K562 (cell line): ENCODE measurements around the gene AGO1. TPM values are rescaled to one million over a fixed set of nuclear protein-coding genes. Genes with fewer than 3 reads are reported as not detected.

Source experiments
- ATAC-seq: fragments of 200-7000 bp; cut with Tn5 transposase; 3 replicates; pipeline ENCODE4 v1.9.1; 2020; ENCODE audit warnings: moderate library complexity
- BruUV-seq: library from RNA; stranded (reverse); fragments of 400-500 nt; replicated peaks from 2 replicates; lab custom pipeline; 2021; lab: Mats Ljungman, UMichigan
- CTCF ChIA-PET: fragments of 300-600 bp; formaldehyde crosslinking; extraction: SDS; loops from one replicate; lab custom pipeline; 2021; ENCODE audit warnings: low intra/inter-chr PET ratio; lab: Yijun Ruan, JAX
- POLR2A ChIA-PET: fragments of 300-600, 350-650 bp; sonication (Branson Sonifier 250); formaldehyde crosslinking; extraction: SDS; loops from one replicate; lab custom pipeline; 2021; ENCODE audit warnings: antibody characterized with exemption, inconsistent platforms; lab: Yijun Ruan, JAX
- DNase-seq, 4 experiments: peaks; one replicate each; pipeline versions ENCODE4 v3.0.0 to v3.0.0-alpha.2; 2011 to 2018; ENCODE audit warnings: low spot score in 3 of 4, mixed read lengths in 3 of 4; ENCODE audit errors: extremely low read depth in 1 of 4
- FAIRE-seq: peaks from 2 replicates; lab custom pipeline; 2011; peaks lifted over from hg19 to GRCh38; lab: Jason Lieb, UNC
- H2AFZ ChIP-seq: 2 replicates; pipeline ENCODE4 v1.6.0; 2011; ENCODE audit warnings: low read depth, low read length, control low read depth, inconsistent platforms
- H3K27ac ChIP-seq: fragments of 200-600 bp; 3 replicates; pipeline ENCODE4 v1.8.0; 2011; ENCODE audit warnings: low read depth, mild to moderate bottlenecking, control low read depth, inconsistent platforms, low read length, moderate library complexity, mixed read lengths; ENCODE audit errors: extremely low read depth
- H3K27me3 ChIP-seq, 2 experiments: fragments of 300-600 bp in 1 of 2; 2 replicates in 1 of 2; 3 replicates in 1 of 2; pipeline versions ENCODE4 v1.6.0 to v1.8.0; 2011; ENCODE audit warnings: inconsistent platforms in 2 of 2, low read length in 2 of 2, mild to moderate bottlenecking in 1 of 2, mixed read lengths in 1 of 2, moderate library complexity in 1 of 2; ENCODE audit not compliant: control insufficient read depth in 2 of 2, insufficient read depth in 2 of 2
- H3K36me3 ChIP-seq: fragments of 300-600 bp; 3 replicates; pipeline ENCODE4 v1.8.0; 2011; ENCODE audit warnings: mild to moderate bottlenecking, low read length, inconsistent platforms; ENCODE audit not compliant: control insufficient read depth, insufficient read depth
- H3K4me1 ChIP-seq, 2 experiments: fragments of 200-600 bp in 1 of 2; replicated peaks in 1 of 2; 2 replicates in 1 of 2; 3 replicates in 1 of 2; pipeline versions ENCODE4 v1.5.1 to v1.8.0; 2011; ENCODE audit warnings: inconsistent platforms in 2 of 2, low read length in 2 of 2, mild to moderate bottlenecking in 1 of 2, mixed read lengths in 1 of 2, moderate library complexity in 1 of 2; ENCODE audit not compliant: control insufficient read depth in 2 of 2, insufficient read depth in 2 of 2
- H3K4me2 ChIP-seq: 2 replicates; pipeline ENCODE4 v1.6.1; 2011; ENCODE audit warnings: low read length, control low read depth, inconsistent platforms, mixed read lengths; ENCODE audit not compliant: insufficient read depth
- H3K4me3 ChIP-seq: fragments of 200-600 bp; sonication (generic), shearing (Covaris generic); 2 replicates; pipeline ENCODE4 v1.5.1; 2016; ENCODE audit warnings: control low read depth, inconsistent platforms
- H3K79me2 ChIP-seq: fragments of 200-600 bp; 3 replicates; pipeline ENCODE4 v1.8.0; 2011; ENCODE audit warnings: low read length, inconsistent platforms; ENCODE audit not compliant: control insufficient read depth, insufficient read depth
- H3K9ac ChIP-seq, 2 experiments: 2 replicates each; pipeline versions ENCODE4 v1.6.0 to v1.6.1; 2011; ENCODE audit warnings: low read depth in 2 of 2, low read length in 2 of 2, control low read depth in 1 of 2, inconsistent platforms in 1 of 2, mild to moderate bottlenecking in 1 of 2, mixed read lengths in 1 of 2; ENCODE audit not compliant: insufficient read depth in 1 of 2
- H3K9me1 ChIP-seq: one replicate; pipeline ENCODE4 v1.6.0; 2011; ENCODE audit warnings: inconsistent platforms, mild to moderate bottlenecking, low read length, moderate library complexity; ENCODE audit not compliant: control insufficient read depth, insufficient read depth
- H3K9me3 ChIP-seq: replicated peaks from 2 replicates; pipeline ENCODE4 v1.5.1; 2011; ENCODE audit warnings: low read depth, low read length, inconsistent platforms; ENCODE audit not compliant: control insufficient read depth, insufficient read depth
- H4K20me1 ChIP-seq: replicated peaks from 2 replicates; pipeline ENCODE4 v1.6.1; 2011; ENCODE audit warnings: low read length, inconsistent platforms, mixed read lengths; ENCODE audit not compliant: control insufficient read depth, insufficient read depth
- EHMT2 ChIP-seq: fragments of 450-650 bp; IDR thresholded peaks from 2 replicates; pipeline ENCODE4 v1.6.1; 2018; ENCODE audit warnings: antibody characterized with exemption
- ELF4 ChIP-seq: fragments of 450-650 bp; formaldehyde crosslinking; IDR thresholded peaks from 2 replicates; pipeline ENCODE4 v1.4.0; 2022; ENCODE audit warnings: missing genetic modification characterization
- FOSL1 ChIP-seq: fragments of 200-800 bp; sonication (Bioruptor generic); conservative IDR thresholded peaks from 2 replicates; pipeline ENCODE4 v1.6.1; 2016; ENCODE audit warnings: missing genetic modification characterization, missing compliant biosample characterization
- MCM2 ChIP-seq: fragments of 450-650 bp; IDR thresholded peaks from 2 replicates; pipeline ENCODE4 v1.6.1; 2017; ENCODE audit warnings: low read depth, mild to moderate bottlenecking
- MEIS2 ChIP-seq: fragments of 450-650 bp; IDR thresholded peaks from 2 replicates; pipeline ENCODE4 v1.6.1; 2014; ENCODE audit warnings: mild to moderate bottlenecking; ENCODE audit not compliant: partially characterized antibody
- PHB2 ChIP-seq: fragments of 450-650 bp; IDR thresholded peaks from 2 replicates; pipeline ENCODE4 v1.6.1; 2017; ENCODE audit warnings: low read depth
- SMARCB1 ChIP-seq: IDR thresholded peaks from 2 replicates; pipeline ENCODE4 v1.6.1; 2011; ENCODE audit warnings: improper control_type of control experiment, low read depth; ENCODE audit not compliant: insufficient read length
- ZNF354B ChIP-seq: fragments of 250-450 bp; sonication (Bioruptor Pico); IDR thresholded peaks from 2 replicates; pipeline ENCODE4 v1.4.0; 2020
- WGBS: fragments of 100-300 bp; shearing (Covaris generic); methylation state at CpG from one replicate; pipeline ENCODE4 v1.1.6; 2016; ENCODE audit warnings: low coverage, mixed read lengths; ENCODE audit not compliant: insufficient coverage; ENCODE audit errors: missing lambda C conversion rate; 5-methylcytosine and 5-hydroxymethylcytosine counted together
- in situ Hi-C: fragments of 300-500 bp; cut with MboI; formaldehyde crosslinking; loops from 4 replicates; pipeline ENCODE4 v1.15.0; 2018; ENCODE audit warnings: inconsistent platforms, mixed read lengths
- intact Hi-C: fragments of 100-400 bp; cut with micrococcal nuclease; formaldehyde crosslinking; loops from 2 replicates; pipeline ENCODE4 v1.14.2; 2022
- polyA plus RNA-seq, 8 experiments: library from polyadenylated mRNA; depleted of rRNA in 4 of 8; stranded (reverse) in 5 of 8; unstranded in 3 of 8; fragments of >200 nt; fragmentation: Nextera tagmentation in 2 of 8; fragmentation: Illumina TruSeq in 1 of 8; extraction: Ambion mirVana in 2 of 8; extraction: Trizol in 1 of 8; gene quantifications; 2 replicates each; pipeline versions ENCODE4 v1.2.1 to v1.2.3, GENCODE V29; 2011 to 2014; ENCODE audit warnings: inconsistent platforms in 1 of 8, missing spikeins in 1 of 8
- total RNA-seq, 7 experiments: library from RNA; depleted of rRNA in 6 of 7; stranded (reverse); fragments of >200 nt in 6 of 7; fragmentation: Illumina TruSeq in 2 of 7; extraction: Trizol in 2 of 7; gene quantifications; 2 replicates each; pipeline versions ENCODE4 v1.2.1 to v1.2.3, GENCODE V29; 2011 to 2021; ENCODE audit warnings: low replicate concordance in 1 of 7
- TF ChIP-seq, protein P1 (sequence below): IDR thresholded peaks from 2 replicates; pipeline ENCODE4 v1.6.1; 2016; ENCODE audit warnings: missing genetic modification characterization, missing compliant biosample characterization
- TF ChIP-seq, protein P2 (sequence below): fragments of 450-650 bp; formaldehyde crosslinking; conservative IDR thresholded peaks from 2 replicates; pipeline ENCODE4 v1.4.0; 2022; ENCODE audit warnings: mild to moderate bottlenecking, missing genetic modification characterization

AGO1 gene
- total and polyA plus RNA-seq, 9 of the 15 experiments (the other 6 are each of a cell fraction or from before 2014, with no cell fraction given) = 7.3 to 64.2 (median 26.0) TPM

DNA sequence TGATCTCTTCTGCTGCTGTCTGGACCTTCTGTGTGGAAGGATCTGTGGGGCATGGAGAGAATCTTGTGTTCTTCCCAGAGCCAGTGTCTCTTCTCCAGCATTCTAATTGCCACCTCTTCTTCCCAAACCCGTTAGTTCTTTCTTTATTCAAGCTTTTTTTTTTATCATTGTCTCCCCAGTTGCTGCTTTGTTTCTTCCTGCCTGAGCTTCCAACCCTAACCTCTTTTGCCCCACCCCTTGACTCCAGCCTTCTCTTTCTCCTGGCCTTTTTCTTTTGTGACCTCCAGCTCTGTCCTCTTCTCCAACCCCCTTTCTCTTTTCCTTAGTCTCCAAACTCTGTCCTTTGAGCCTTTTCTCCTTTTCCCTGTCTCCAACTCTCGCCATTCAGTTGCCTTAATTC, 4.5 kb downstream of the AGO1 start:
- Histone ChIP-seq H3K4me3 (no peak overlapping the region), H3K4me1 (peaks cover 36 to 53% of the 10 kb centered on the region in 2 experiments), H2AFZ (no peak overlapping the region), H3K79me2 (peaks cover 77% of the 10 kb centered on the region), H4K20me1 (peaks cover 20% of the 10 kb centered on the region), H3K9me1 (peaks cover 8% of the 10 kb centered on the region), H3K27me3 (no peaks in the 10 kb centered on the region), H3K27ac (peak overlapping the region; percentile 69), H3K4me2 (peak overlapping the region; percentile 73), H3K9ac (peak overlapping the region; percentile 52 to 82; a peak in 3 of 4 replicates), H3K9me3 (no peaks in the 10 kb centered on the region), H3K36me3 (peaks cover 39% of the 10 kb centered on the region)
- ATAC-seq (0 out of 3 replicates have a peak, but pooled peaks have one; percentile 0), FAIRE-seq (no peak), DNase-seq (peak in 1 of 4 experiments; percentile 9)
- WGBS = 31% methylated on average over 2 of the region's 2 CpGs
- in situ Hi-C loops = no loop called here
- BruUV-seq = no TSS peak
- POLR2A ChIA-PET = interaction anchor here (0.6 to 3.7 kb wide), 8 partner anchors 13 to 74 kb away, joined by 3 to 19 read pairs (median 4); no protein-coding TSS in a partner anchor
- intact Hi-C loops = loop anchor here (10.0 kb wide), 1 partner anchor 437 kb away; the partner anchor contains the start of gene EVA1B
- CTCF ChIA-PET = no interaction called here
- TF ChIP-seq MCM2 (no peak), PHB2 (0 out of 2 replicates have a peak, but pooled peaks have one; percentile 20), SMARCB1 (no peak), ELF4 (0 out of 2 replicates have a peak, but pooled peaks have one; percentile 51), ZNF354B (CRISPR knock-in tag) (no peak), FOSL1 (no peak), MEIS2 (no peak), EHMT2 (peak; percentile 50)
- TF ChIP-seq, protein P1, sequence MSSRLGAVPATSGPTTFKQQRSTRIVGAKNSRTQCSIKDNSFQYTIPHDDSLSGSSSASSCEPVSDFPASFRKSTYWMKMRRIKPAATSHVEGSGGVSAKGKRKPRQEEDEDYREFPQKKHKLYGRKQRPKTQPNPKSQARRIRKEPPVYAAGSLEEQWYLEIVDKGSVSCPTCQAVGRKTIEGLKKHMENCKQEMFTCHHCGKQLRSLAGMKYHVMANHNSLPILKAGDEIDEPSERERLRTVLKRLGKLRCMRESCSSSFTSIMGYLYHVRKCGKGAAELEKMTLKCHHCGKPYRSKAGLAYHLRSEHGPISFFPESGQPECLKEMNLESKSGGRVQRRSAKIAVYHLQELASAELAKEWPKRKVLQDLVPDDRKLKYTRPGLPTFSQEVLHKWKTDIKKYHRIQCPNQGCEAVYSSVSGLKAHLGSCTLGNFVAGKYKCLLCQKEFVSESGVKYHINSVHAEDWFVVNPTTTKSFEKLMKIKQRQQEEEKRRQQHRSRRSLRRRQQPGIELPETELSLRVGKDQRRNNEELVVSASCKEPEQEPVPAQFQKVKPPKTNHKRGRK (tag) = peak; percentile 29; the same call in 1 of the 2 replicates
- TF ChIP-seq, protein P2, sequence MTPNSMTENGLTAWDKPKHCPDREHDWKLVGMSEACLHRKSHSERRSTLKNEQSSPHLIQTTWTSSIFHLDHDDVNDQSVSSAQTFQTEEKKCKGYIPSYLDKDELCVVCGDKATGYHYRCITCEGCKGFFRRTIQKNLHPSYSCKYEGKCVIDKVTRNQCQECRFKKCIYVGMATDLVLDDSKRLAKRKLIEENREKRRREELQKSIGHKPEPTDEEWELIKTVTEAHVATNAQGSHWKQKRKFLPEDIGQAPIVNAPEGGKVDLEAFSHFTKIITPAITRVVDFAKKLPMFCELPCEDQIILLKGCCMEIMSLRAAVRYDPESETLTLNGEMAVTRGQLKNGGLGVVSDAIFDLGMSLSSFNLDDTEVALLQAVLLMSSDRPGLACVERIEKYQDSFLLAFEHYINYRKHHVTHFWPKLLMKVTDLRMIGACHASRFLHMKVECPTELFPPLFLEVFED (CRISPR knock-in tag) = peak; percentile 77
